Spleen (tissue), 11 donors: ENCODE measurements around the gene PDZD2. TPM values are rescaled to one million over a fixed set of nuclear protein-coding genes. Genes with fewer than 3 reads are reported as not detected.

Experiments
- DNase-seq: peaks from one replicate; pipeline ENCODE4 v3.0.0-alpha.2; 2020
- H3K27ac ChIP-seq, 8 donors: fragments of 200-600 bp; sonication (generic) in 7 of 8; 1 replicate in 4 of 8; 2 replicates in 4 of 8; pipeline versions ENCODE4 v1.5.0 to v1.8.0; 2016 to 2021; ENCODE audit warnings: inconsistent platforms in 4 of 8, mild to moderate bottlenecking in 4 of 8, moderate library complexity in 1 of 8
- H3K27me3 ChIP-seq, 7 donors: fragments of 200-600 bp; sonication (generic) in 6 of 7; replicated peaks in 1 of 7; 1 replicate in 4 of 7; 2 replicates in 3 of 7; pipeline versions ENCODE4 v1.5.0 to v1.8.0; 2016 to 2021; ENCODE audit warnings: inconsistent platforms in 3 of 7, mild to moderate bottlenecking in 1 of 7
- H3K36me3 ChIP-seq, 6 donors: fragments of 200-600 bp; sonication (generic) in 5 of 6; 1 replicate in 4 of 6; 2 replicates in 2 of 6; pipeline versions ENCODE4 v1.5.0 to v1.8.0; 2016 to 2021; ENCODE audit warnings: inconsistent platforms in 2 of 6
- H3K4me1 ChIP-seq, 6 donors: fragments of 200-600 bp; sonication (generic) in 5 of 6; 1 replicate in 3 of 6; 2 replicates in 3 of 6; pipeline versions ENCODE4 v1.5.0 to v1.8.0; 2016 to 2021; ENCODE audit warnings: inconsistent platforms in 3 of 6
- H3K4me3 ChIP-seq, 8 donors: fragments of 200-600 bp; sonication (generic) in 7 of 8; 1 replicate in 4 of 8; 2 replicates in 4 of 8; pipeline versions ENCODE4 v1.5.0 to v1.8.0; 2016 to 2021; ENCODE audit warnings: inconsistent platforms in 4 of 8, mild to moderate bottlenecking in 4 of 8, moderate library complexity in 2 of 8
- H3K9me3 ChIP-seq, 8 donors: fragments of 200-600 bp; sonication (generic) in 7 of 8; 1 replicate in 4 of 8; 2 replicates in 4 of 8; pipeline versions ENCODE4 v1.5.0 to v1.8.0; 2016 to 2021; ENCODE audit warnings: inconsistent platforms in 4 of 8
- POLR2A ChIP-seq, 3 donors: fragments of 450-650 bp; IDR thresholded peaks; one replicate each; pipeline ENCODE4 v1.5.1; 2017; ENCODE audit warnings: antibody characterized with exemption in 3 of 3, mild to moderate bottlenecking in 1 of 3
- POLR2AphosphoS5 ChIP-seq, 3 donors: sonication (generic); formaldehyde crosslinking; IDR thresholded peaks; one replicate each; pipeline ENCODE4 v1.5.1; 2017; ENCODE audit warnings: antibody characterized with exemption in 3 of 3
- WGBS, 5 donors: extraction: QIAGEN DNeasy Blood & Tissue Kit in 3 of 5; methylation state at CpG; one replicate each; pipeline versions ENCODE4 v1.1.5 to v1.1.7; 2013 to 2018; 5-methylcytosine and 5-hydroxymethylcytosine counted together
- intact Hi-C: fragments of 100-400 bp; cut with DNase I; formaldehyde crosslinking; loops from one replicate; pipeline ENCODE4 v1.15.0; 2023; ENCODE audit warnings: low total_unique reads
- polyA plus RNA-seq, 3 donors: library from polyadenylated mRNA; stranded (reverse); fragments of 200-250 nt; gene quantifications; one replicate each; pipeline ENCODE4 v1.2.1, GENCODE V29; 2013
- total RNA-seq, 7 donors: library from RNA; depleted of rRNA in 3 of 7; stranded (reverse); fragments of >200 nt in 3 of 7; fragmentation: NEBNext Ultra II Directional in 4 of 7; extraction: Animal tissue kit (Norgen Biotek cat#: 25700) in 4 of 7; gene quantifications; one replicate each; pipeline versions ENCODE4 v1.1.0 to v1.2.1, GENCODE V29; 2016 to 2021
- TF ChIP-seq, protein P1 (sequence below), 11 experiments: fragments of 200-600 bp in 7 of 11; fragments of 450-650 bp in 4 of 11; sonication (generic) in 4 of 11; IDR thresholded peaks in 8 of 11; conservative IDR thresholded peaks in 3 of 11; 1 replicate in 7 of 11; 2 replicates in 4 of 11; pipeline versions ENCODE4 v1.4.0 to v1.8.0; 2016 to 2021; ENCODE audit warnings: antibody characterized with exemption in 11 of 11, inconsistent platforms in 4 of 11, mild to moderate bottlenecking in 1 of 11
- donor health status: healthy with polysubstance abuse.
- donor health status: DM: no; HTN: no; CAD: no; lungs with moderate emphysema.
- donor health status: DM: no; HTN: no; CAD: no.
- donor health status: Bipolar disorder and iron deficiency.
- donor health status: healthy.
- donor health status: DM: no; HTN: no; CAD: no.
- donor health status: DM: yes; HTN: yes; CAD: no.

PDZD2 gene
- total and polyA plus RNA-seq, 10 donors: 0.09 to 4.7 (median 2.4) TPM

DNA sequence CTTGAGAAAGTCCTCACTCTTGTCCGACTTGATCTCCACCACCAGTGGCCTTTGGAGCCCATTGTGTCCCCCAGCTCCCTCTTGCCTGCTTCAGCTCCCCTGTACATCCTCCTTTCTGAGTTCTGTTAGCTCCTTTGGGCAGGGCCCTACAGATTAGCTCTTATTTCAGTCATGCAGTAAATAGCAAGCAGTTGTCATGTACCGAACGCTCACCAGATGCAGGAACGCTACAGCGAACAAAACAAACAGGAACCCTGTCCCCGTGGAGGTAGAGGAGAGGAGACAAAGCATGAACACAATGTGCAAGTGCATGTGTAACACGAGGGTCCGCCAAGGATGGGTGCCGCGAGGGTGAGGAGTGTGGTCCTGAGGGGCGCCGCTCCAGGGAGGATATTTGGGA, 111.3 kb downstream of the PDZD2 start:
- no peak for DNase-seq
- intact Hi-C loops: no loop called here
- no peak for TF ChIP-seq POLR2A (IDR thresholded peaks at IDR 0.05)
- no peak for TF ChIP-seq POLR2AphosphoS5 (IDR thresholded peaks at IDR 0.05)
- TF ChIP-seq, protein P1, sequence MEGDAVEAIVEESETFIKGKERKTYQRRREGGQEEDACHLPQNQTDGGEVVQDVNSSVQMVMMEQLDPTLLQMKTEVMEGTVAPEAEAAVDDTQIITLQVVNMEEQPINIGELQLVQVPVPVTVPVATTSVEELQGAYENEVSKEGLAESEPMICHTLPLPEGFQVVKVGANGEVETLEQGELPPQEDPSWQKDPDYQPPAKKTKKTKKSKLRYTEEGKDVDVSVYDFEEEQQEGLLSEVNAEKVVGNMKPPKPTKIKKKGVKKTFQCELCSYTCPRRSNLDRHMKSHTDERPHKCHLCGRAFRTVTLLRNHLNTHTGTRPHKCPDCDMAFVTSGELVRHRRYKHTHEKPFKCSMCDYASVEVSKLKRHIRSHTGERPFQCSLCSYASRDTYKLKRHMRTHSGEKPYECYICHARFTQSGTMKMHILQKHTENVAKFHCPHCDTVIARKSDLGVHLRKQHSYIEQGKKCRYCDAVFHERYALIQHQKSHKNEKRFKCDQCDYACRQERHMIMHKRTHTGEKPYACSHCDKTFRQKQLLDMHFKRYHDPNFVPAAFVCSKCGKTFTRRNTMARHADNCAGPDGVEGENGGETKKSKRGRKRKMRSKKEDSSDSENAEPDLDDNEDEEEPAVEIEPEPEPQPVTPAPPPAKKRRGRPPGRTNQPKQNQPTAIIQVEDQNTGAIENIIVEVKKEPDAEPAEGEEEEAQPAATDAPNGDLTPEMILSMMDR (IDR thresholded peaks at IDR 0.05 in 8 of 11, conservative IDR thresholded peaks at IDR 0.05 in 3 of 11): no peak
- Histone ChIP-seq H3K4me1 (no peaks in the 10 kb centered on the region), H3K27me3 (no peaks in the 10 kb centered on the region), H3K9me3 (no peaks in the 10 kb centered on the region), H3K4me3 (no peak overlapping the region), H3K27ac (no peak overlapping the region), H3K36me3 (no peaks in the 10 kb centered on the region)
- WGBS, 5 donors: 85 to 90% (median 87%) methylated on average over 12 of the region's 12 CpGs

DNA sequence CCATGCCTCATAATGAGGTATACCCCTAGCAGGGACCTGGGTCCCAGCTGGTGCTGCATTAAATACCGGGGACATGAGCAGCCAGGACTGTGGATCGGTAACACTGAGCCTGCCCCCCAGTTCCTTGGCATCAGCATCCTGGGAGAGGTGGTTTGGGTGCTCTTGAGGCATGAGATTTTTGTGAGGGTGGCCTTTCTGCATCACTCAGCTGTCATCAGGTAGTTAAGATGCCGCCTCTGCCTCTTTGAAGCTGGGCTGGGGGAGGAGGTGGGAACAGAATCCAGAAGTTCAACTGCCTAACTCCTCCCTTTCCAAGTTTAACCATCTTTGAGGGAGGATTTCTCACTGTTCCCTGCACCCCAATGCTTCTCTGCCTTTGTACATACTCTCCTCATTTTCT, 112.7 kb downstream of the PDZD2 start:
- H3K36me3 ChIP-seq: no peaks in the 10 kb centered on the region
- no peaks in the 10 kb centered on the region for H3K4me1 ChIP-seq
- TF ChIP-seq, protein P1 (IDR thresholded peaks at IDR 0.05 in 8 of 11, conservative IDR thresholded peaks at IDR 0.05 in 3 of 11): no peak
- TF ChIP-seq POLR2AphosphoS5 (IDR thresholded peaks at IDR 0.05) (no peak), POLR2A (IDR thresholded peaks at IDR 0.05) (no peak)
- no peak overlapping the region for H3K4me3 ChIP-seq
- no peak for DNase-seq
- H3K27me3 ChIP-seq: no peaks in the 10 kb centered on the region
- intact Hi-C loops: no loop called here
- WGBS, 5 donors: 48 to 93% (median 58%) methylated on average over 3 of the region's 3 CpGs
- H3K27ac ChIP-seq: no peak overlapping the region
- H3K9me3 ChIP-seq: no peaks in the 10 kb centered on the region

DNA sequence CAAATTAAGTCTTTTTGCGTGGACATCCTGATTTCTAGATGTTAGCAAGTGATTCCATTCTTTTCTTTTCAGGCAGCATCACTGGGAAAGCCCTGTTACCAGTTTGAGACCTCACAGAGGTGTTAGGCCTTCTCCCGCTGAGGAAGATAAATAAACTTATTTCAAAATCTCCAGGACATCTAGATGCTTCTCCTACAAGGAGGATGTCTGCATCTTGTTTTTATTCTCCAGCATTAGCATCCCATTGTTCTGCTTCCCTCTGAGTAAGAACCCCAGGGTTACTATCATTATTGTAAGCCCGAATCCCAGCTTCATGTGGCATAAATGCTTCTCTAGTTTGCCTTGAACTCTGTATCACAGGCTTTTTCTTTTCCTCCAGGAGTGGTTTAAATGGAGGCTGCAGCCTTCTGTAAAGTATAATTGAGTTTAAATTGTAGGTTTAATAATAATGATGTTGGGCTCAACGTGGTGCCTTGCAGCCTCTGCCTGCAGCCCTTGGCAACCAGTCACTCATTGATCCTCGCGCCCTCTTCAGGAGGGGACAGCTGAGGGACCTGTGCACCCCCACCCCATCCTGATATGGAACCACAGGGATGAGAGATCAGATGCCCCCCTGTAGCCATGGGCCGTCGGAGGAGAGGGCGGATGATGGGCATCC, 114.9 kb downstream of the PDZD2 start:
- no peaks in the 10 kb centered on the region for H3K36me3 ChIP-seq
- no peak overlapping the region for H3K27ac ChIP-seq
- H3K9me3 ChIP-seq: no peaks in the 10 kb centered on the region
- no peaks in the 10 kb centered on the region for H3K27me3 ChIP-seq
- intact Hi-C loops: no loop called here
- no peak overlapping the region for H3K4me3 ChIP-seq
- no peaks in the 10 kb centered on the region for H3K4me1 ChIP-seq
- no peak for DNase-seq
- TF ChIP-seq, protein P1 (IDR thresholded peaks at IDR 0.05 in 8 of 11, conservative IDR thresholded peaks at IDR 0.05 in 3 of 11): no peak
- no peak for TF ChIP-seq POLR2A (IDR thresholded peaks at IDR 0.05)
- no peak for TF ChIP-seq POLR2AphosphoS5 (IDR thresholded peaks at IDR 0.05)
- 83 to 91% (median 85%) methylated on average over 9 of the region's 9 CpGs for WGBS, 5 donors

DNA sequence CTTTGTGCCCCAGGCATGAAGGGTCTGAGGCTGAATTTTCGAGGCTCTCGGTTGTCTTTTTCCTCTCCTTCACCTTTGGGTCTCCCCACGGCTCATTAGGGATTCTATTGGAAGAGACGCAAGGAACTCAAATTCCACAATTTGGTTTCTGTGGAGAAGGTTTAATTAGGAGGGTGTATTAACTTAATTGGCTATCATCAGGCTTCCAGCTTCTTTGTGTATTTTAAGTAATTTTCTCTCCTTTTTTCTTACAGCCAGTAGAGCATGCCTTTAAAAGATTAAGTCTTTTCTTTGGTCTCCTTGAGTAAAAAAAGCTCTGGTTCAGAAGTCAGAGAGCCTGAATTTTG, 115.4 kb downstream of the PDZD2 start:
- Histone ChIP-seq H3K27me3 (no peaks in the 10 kb centered on the region), H3K4me1 (no peaks in the 10 kb centered on the region), H3K36me3 (no peaks in the 10 kb centered on the region), H3K27ac (no peak overlapping the region), H3K9me3 (no peaks in the 10 kb centered on the region), H3K4me3 (no peak overlapping the region)
- TF ChIP-seq POLR2AphosphoS5 (IDR thresholded peaks at IDR 0.05): no peak
- TF ChIP-seq POLR2A (IDR thresholded peaks at IDR 0.05): no peak
- TF ChIP-seq, protein P1 (IDR thresholded peaks at IDR 0.05 in 8 of 11, conservative IDR thresholded peaks at IDR 0.05 in 3 of 11): no peak
- 78 to 97% (median 93%) methylated on average over 4 of the region's 4 CpGs for WGBS, 5 donors
- no peak for DNase-seq
- intact Hi-C loops: no loop called here
